H1 (cell line): Measurements from ENCODE around the gene PLEKHG3. TPM values are rescaled to one million over a fixed set of nuclear protein-coding genes. Genes with fewer than 3 reads are reported as not detected.

ENCODE experiments used
- CTCF ChIA-PET: fragments of 300-600 bp; sonication (Branson Sonifier 250); formaldehyde crosslinking; loops from one replicate; lab custom pipeline; 2021; ENCODE audit not compliant: partially characterized antibody; lab: Charles Lee
- POLR2A ChIA-PET: fragments of 300-600 bp; sonication (Branson Sonifier 250); formaldehyde crosslinking; loops from one replicate; lab custom pipeline; 2021; ENCODE audit warnings: inconsistent platforms; ENCODE audit not compliant: partially characterized antibody; lab: Charles Lee
- DNase-seq, 2 experiments: peaks; one replicate each; pipeline versions ENCODE4 v3.0.0 to v3.0.0-alpha.2; 2010 to 2022; ENCODE audit warnings: low spot score in 2 of 2, low read depth in 1 of 2, mixed read lengths in 1 of 2
- FAIRE-seq: peaks from 2 replicates; lab custom pipeline; 2011; peaks lifted over from hg19 to GRCh38; lab: Jason Lieb, UNC
- H2AFZ ChIP-seq: 2 replicates; pipeline ENCODE4 v1.8.1; 2012; ENCODE audit warnings: low read length, inconsistent platforms
- H2AK5ac ChIP-seq: 2 replicates; pipeline ENCODE4 v1.6.1; 2013; ENCODE audit warnings: low read depth, low read length
- H2BK120ac ChIP-seq: replicated peaks from 2 replicates; pipeline ENCODE3; 2013; ENCODE audit warnings: low read depth, low read length, inconsistent platforms
- H2BK12ac ChIP-seq: 2 replicates; pipeline ENCODE4 v1.6.1; 2013; ENCODE audit warnings: low read depth, low read length
- H2BK15ac ChIP-seq: 2 replicates; pipeline ENCODE4 v1.6.1; 2013; ENCODE audit warnings: low read length
- H2BK20ac ChIP-seq: 2 replicates; pipeline ENCODE4 v1.6.1; 2013; ENCODE audit warnings: low read length
- H2BK5ac ChIP-seq: 2 replicates; pipeline ENCODE4 v1.6.1; 2013; ENCODE audit warnings: low read depth, low read length
- H3K14ac ChIP-seq: 2 replicates; pipeline ENCODE4 v1.6.1; 2013; ENCODE audit warnings: inconsistent platforms; ENCODE audit not compliant: insufficient read length
- H3K18ac ChIP-seq: 2 replicates; pipeline ENCODE4 v1.6.1; 2013; ENCODE audit warnings: low read length; ENCODE audit errors: extremely low read depth
- H3K23ac ChIP-seq: 2 replicates; pipeline ENCODE4 v1.6.1; 2013; ENCODE audit warnings: inconsistent platforms; ENCODE audit not compliant: insufficient read length
- H3K23me2 ChIP-seq: 2 replicates; pipeline ENCODE4 v1.6.1; 2013; ENCODE audit warnings: low read depth, low read length
- H3K27ac ChIP-seq: 2 replicates; pipeline ENCODE4 v1.6.1; 2011; ENCODE audit warnings: low read depth, low read length, inconsistent platforms
- H3K27me3 ChIP-seq, 4 experiments: replicated peaks in 1 of 4; 1 replicate in 1 of 4; 2 replicates in 3 of 4; pipeline versions ENCODE4 v1.6.1 to v1.8.1; 2011 to 2013; ENCODE audit warnings: low read length in 3 of 4, mild to moderate bottlenecking in 3 of 4, inconsistent platforms in 2 of 4, mixed read lengths in 2 of 4, moderate library complexity in 1 of 4; ENCODE audit not compliant: control insufficient read depth in 3 of 4, insufficient read depth in 3 of 4; ENCODE audit errors: extremely low read depth in 1 of 4
- H3K36me3 ChIP-seq, 4 experiments: 2 replicates each; pipeline versions ENCODE4 v1.6.1 to v1.8.1; 2011 to 2013; ENCODE audit warnings: mild to moderate bottlenecking in 4 of 4, low read length in 3 of 4, moderate library complexity in 2 of 4, control low read depth in 1 of 4, inconsistent platforms in 1 of 4; ENCODE audit not compliant: insufficient read depth in 4 of 4, control insufficient read depth in 2 of 4
- H3K4ac ChIP-seq: replicated peaks from 2 replicates; pipeline ENCODE3; 2013; ENCODE audit warnings: low read length, low read depth, mixed read lengths, inconsistent platforms; ENCODE audit not compliant: insufficient read length
- H3K4me1 ChIP-seq, 4 experiments: replicated peaks in 1 of 4; 1 replicate in 1 of 4; 2 replicates in 3 of 4; pipeline versions ENCODE4 v1.6.1 to v1.8.1; 2011 to 2013; ENCODE audit warnings: low read length in 3 of 4, inconsistent platforms in 2 of 4, mixed read lengths in 1 of 4; ENCODE audit not compliant: insufficient read depth in 4 of 4, control insufficient read depth in 3 of 4
- H3K4me2 ChIP-seq, 2 experiments: 2 replicates each; pipeline versions ENCODE4 v1.6.1 to v1.8.1; 2011 to 2013; ENCODE audit warnings: low read depth in 2 of 2, low read length in 2 of 2, control low read depth in 1 of 2, inconsistent platforms in 1 of 2, mild to moderate bottlenecking in 1 of 2; ENCODE audit not compliant: insufficient read depth in 1 of 2
- H3K4me3 ChIP-seq, 4 experiments: fragments of 200-600, 300-600 bp in 1 of 4; sonication (generic), shearing (Covaris generic), sonication (Bioruptor Twin) in 1 of 4; 2 replicates each; pipeline versions ENCODE4 v1.5.1 to v1.8.1; 2011 to 2016; ENCODE audit warnings: low read length in 4 of 4, low read depth in 3 of 4, control low read depth in 2 of 4, inconsistent platforms in 2 of 4, mild to moderate bottlenecking in 2 of 4, mixed read lengths in 1 of 4, moderate library complexity in 1 of 4; ENCODE audit not compliant: insufficient read depth in 2 of 4; ENCODE audit errors: extremely low read depth in 1 of 4
- H3K56ac ChIP-seq: replicated peaks from 2 replicates; pipeline ENCODE3; 2013; ENCODE audit warnings: low read depth, mild to moderate bottlenecking, mixed read lengths, low read length, inconsistent platforms; ENCODE audit not compliant: insufficient read length
- H3K79me1 ChIP-seq: 2 replicates; pipeline ENCODE4 v1.6.1; 2013; ENCODE audit warnings: low read depth, low read length, control low read depth
- H3K79me2 ChIP-seq, 2 experiments: 2 replicates each; pipeline versions ENCODE4 v1.6.1 to v1.8.1; 2012 to 2013; ENCODE audit warnings: low read length in 2 of 2, mild to moderate bottlenecking in 2 of 2, inconsistent platforms in 1 of 2; ENCODE audit not compliant: insufficient read depth in 2 of 2, control insufficient read depth in 1 of 2
- H3K9ac ChIP-seq, 4 experiments: replicated peaks in 1 of 4; 1 replicate in 1 of 4; 2 replicates in 3 of 4; pipeline versions ENCODE4 v1.6.1 to v1.8.1; 2011 to 2013; ENCODE audit warnings: low read depth in 3 of 4, low read length in 3 of 4, control low read depth in 2 of 4, mild to moderate bottlenecking in 2 of 4, moderate library complexity in 2 of 4, inconsistent platforms in 1 of 4; ENCODE audit errors: extremely low read depth in 1 of 4
- H3K9me3 ChIP-seq, 2 experiments: 2 replicates each; pipeline versions ENCODE4 v1.6.1 to v1.8.1; 2012 to 2013; ENCODE audit warnings: mild to moderate bottlenecking in 2 of 2, moderate library complexity in 2 of 2, control low read depth in 1 of 2, inconsistent platforms in 1 of 2, low read depth in 1 of 2, low read length in 1 of 2, mixed read lengths in 1 of 2; ENCODE audit not compliant: insufficient read depth in 2 of 2
- H4K20me1 ChIP-seq, 2 experiments: replicated peaks in 1 of 2; 2 replicates each; pipeline versions ENCODE3 to v1.8.1; 2011 to 2013; ENCODE audit warnings: inconsistent platforms in 2 of 2, low read length in 2 of 2, mild to moderate bottlenecking in 1 of 2; ENCODE audit not compliant: insufficient read depth in 2 of 2, control insufficient read depth in 1 of 2
- H4K5ac ChIP-seq: 2 replicates; pipeline ENCODE4 v1.6.1; 2013; ENCODE audit warnings: low read length, low read depth, mixed read lengths, inconsistent platforms; ENCODE audit not compliant: insufficient read length
- H4K8ac ChIP-seq: 2 replicates; pipeline ENCODE4 v1.8.0; 2013; ENCODE audit warnings: mild to moderate bottlenecking, moderate library complexity, low read length, inconsistent platforms; ENCODE audit not compliant: insufficient read depth; ENCODE audit errors: extremely low read depth
- H4K91ac ChIP-seq: replicated peaks from 2 replicates; pipeline ENCODE3; 2013; ENCODE audit warnings: low read length, mixed read lengths, inconsistent platforms; ENCODE audit not compliant: insufficient read length
- CEBPB ChIP-seq: IDR thresholded peaks from 2 replicates; pipeline ENCODE4 v1.6.1; 2012; ENCODE audit warnings: low read depth, low read length
- ZNF274 ChIP-seq: IDR thresholded peaks from 2 replicates; pipeline ENCODE4 v1.7.0; 2012; ENCODE audit warnings: low read length, borderline replicate concordance; ENCODE audit errors: extremely low read depth
- WGBS, 2 experiments: shearing (Covaris generic) in 1 of 2; methylation state at CpG; one replicate each; pipeline versions ENCODE4 v1.1.6 to v1.1.7; 2013 to 2015; ENCODE audit warnings: low lambda C conversion rate in 2 of 2, mixed read lengths in 2 of 2, inconsistent platforms in 1 of 2, low coverage in 1 of 2, missing lambda C conversion rate in 1 of 2; ENCODE audit not compliant: insufficient replicate concordance in 2 of 2, insufficient coverage in 1 of 2, insufficient read length in 1 of 2; ENCODE audit errors: extremely low coverage in 1 of 2, missing lambda C conversion rate in 1 of 2; 5-methylcytosine and 5-hydroxymethylcytosine counted together
- polyA plus RNA-seq, 7 experiments: library from polyadenylated mRNA; depleted of rRNA in 3 of 7; stranded (reverse) in 5 of 7; unstranded in 2 of 7; fragments of >200 nt in 5 of 7; fragments of 200-250 nt in 2 of 7; gene quantifications; 1 replicate in 5 of 7; 2 replicates in 1 of 7; 4 replicates in 1 of 7; pipeline versions ENCODE4 v1.2.1 to v1.2.3, GENCODE V29; 2011 to 2013; ENCODE audit warnings: missing spikeins in 2 of 7, mixed read lengths in 2 of 7
- total RNA-seq: library from RNA; stranded (reverse); fragmentation: NEBNext Ultra II Directional; extraction: Animal tissue kit (Norgen Biotek cat#: 25700); gene quantifications from 2 replicates; pipeline ENCODE4 v1.2.1, GENCODE V29; 2021

Gene PLEKHG3
- total and polyA plus RNA-seq, 2 of the 8 experiments (the other 6 are each of a cell fraction or from before 2014, with no cell fraction given) = 43.4 to 90.6 TPM

DNA sequence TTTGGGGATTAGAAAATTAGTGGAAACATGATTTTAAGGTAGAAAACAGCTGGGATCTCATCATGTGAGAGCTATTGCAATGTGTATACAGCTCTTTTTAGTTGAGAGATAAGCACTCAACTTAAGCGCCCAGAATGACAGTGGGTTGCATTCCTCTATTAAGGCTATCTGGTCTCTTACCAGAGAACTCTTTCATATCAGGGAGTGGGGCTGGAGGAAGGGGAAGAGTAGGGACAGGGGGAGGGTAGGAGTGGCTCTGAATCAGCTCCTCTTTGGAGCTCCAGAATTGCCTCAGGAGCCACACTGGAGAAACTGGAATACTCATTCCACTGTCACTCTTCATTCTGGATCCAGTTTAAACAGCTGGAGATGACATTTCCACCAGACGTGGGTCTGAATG is 9.2 kb upstream of the PLEKHG3 start:
- Histone ChIP-seq H4K8ac (no peak overlapping the region), H3K4me3 (no peak overlapping the region), H3K4ac (no peak overlapping the region), H2BK120ac (no peak overlapping the region), H2BK15ac (no peak overlapping the region), H3K79me1 (no peaks in the 10 kb centered on the region), H2AFZ (no peak overlapping the region), H2AK5ac (no peak overlapping the region), H2BK20ac (no peak overlapping the region), H4K20me1 (no peaks in the 10 kb centered on the region), H3K23ac (no peak overlapping the region), H3K79me2 (no peaks in the 10 kb centered on the region), H3K4me1 (peaks cover 3 to 16% (median 10%) of the 10 kb centered on the region in 4 experiments; a peak in 6 of 7 replicates), H4K5ac (no peak overlapping the region), H3K9ac (no peak overlapping the region), H3K14ac (no peak overlapping the region), H2BK12ac (no peak overlapping the region), H3K56ac (no peak overlapping the region), H3K18ac (no peak overlapping the region), H3K27me3 (no peaks in the 10 kb centered on the region), H3K23me2 (no peaks in the 10 kb centered on the region), H3K27ac (no peak overlapping the region), H3K36me3 (no peaks in the 10 kb centered on the region), H4K91ac (no peak overlapping the region), H3K4me2 (no peak overlapping the region), H2BK5ac (no peak overlapping the region), H3K9me3 (no peaks in the 10 kb centered on the region)
- 86% methylated on average over 2 of the region's 2 CpGs; no CpG with 5 or more reads in 1 of the 2 experiments for WGBS, 2 experiments
- TF ChIP-seq ZNF274 = no peak
- TF ChIP-seq CEBPB = no peak
- POLR2A ChIA-PET = interaction anchor here (1.4 kb wide), 1 partner anchor 51 kb away, joined by 3 read pairs; no protein-coding TSS in a partner anchor
- CTCF ChIA-PET = interaction anchor here (1.4 to 4.7 kb wide), 5 partner anchors 10 to 105 kb away, joined by 3 to 20 read pairs (median 5); partner anchors contain the start of gene PLEKHG3
- DNase-seq (no peak), FAIRE-seq (no peak)
